Keratinocyte (primary cell): ENCODE results near the gene PFKP. TPM values are rescaled to one million over a fixed set of nuclear protein-coding genes. Genes with fewer than 3 reads are reported as not detected.

Source experiments
- DNase-seq: peaks from one replicate; pipeline ENCODE4 v3.0.0-alpha.2; 2011; ENCODE audit warnings: low read depth, missing footprints, low spot score
- FAIRE-seq: peaks from 2 replicates; lab custom pipeline; 2011; peaks lifted over from hg19 to GRCh38; lab: Jason Lieb, UNC
- H2AFZ ChIP-seq: 2 replicates; pipeline ENCODE4 v1.6.0; 2012; ENCODE audit warnings: low read length, control low read depth, inconsistent platforms; ENCODE audit not compliant: control insufficient read depth
- H3K27ac ChIP-seq: 2 replicates; pipeline ENCODE4 v1.5.1; 2011; ENCODE audit warnings: low read length; ENCODE audit not compliant: control insufficient read depth, insufficient read depth
- H3K27me3 ChIP-seq: 3 replicates; pipeline ENCODE4 v1.6.0; 2011; ENCODE audit warnings: low read length; ENCODE audit not compliant: control insufficient read depth, insufficient read depth; ENCODE audit errors: extremely low read depth
- H3K36me3 ChIP-seq, 2 experiments: 2 replicates in 1 of 2; 3 replicates in 1 of 2; pipeline ENCODE4 v1.5.1; 2011; ENCODE audit warnings: low read length in 2 of 2, mild to moderate bottlenecking in 1 of 2; ENCODE audit not compliant: control insufficient read depth in 2 of 2, insufficient read depth in 2 of 2; ENCODE audit errors: extremely low read depth in 1 of 2
- H3K4me1 ChIP-seq: 3 replicates; pipeline ENCODE4 v1.5.1; 2011; ENCODE audit warnings: low read length; ENCODE audit not compliant: control insufficient read depth, insufficient read depth; ENCODE audit errors: extremely low read depth
- H3K4me2 ChIP-seq: 3 replicates; pipeline ENCODE4 v1.6.0; 2011; ENCODE audit warnings: low read depth, low read length; ENCODE audit not compliant: control insufficient read depth, insufficient read depth; ENCODE audit errors: extremely low read depth
- H3K4me3 ChIP-seq, 3 experiments: fragments of 200-600 bp in 1 of 3; sonication (generic) in 1 of 3; 2 replicates in 2 of 3; 3 replicates in 1 of 3; pipeline ENCODE4 v1.5.1; 2011 to 2016; ENCODE audit warnings: low read length in 3 of 3, mild to moderate bottlenecking in 3 of 3, control low read depth in 2 of 3, inconsistent platforms in 1 of 3, low read depth in 1 of 3, mixed read lengths in 1 of 3, mixed run types in 1 of 3, moderate library complexity in 1 of 3; ENCODE audit not compliant: control insufficient read depth in 2 of 3, insufficient read depth in 2 of 3; ENCODE audit errors: extremely low read depth in 1 of 3
- H3K79me2 ChIP-seq: 2 replicates; pipeline ENCODE4 v1.6.0; 2012; ENCODE audit warnings: low read length; ENCODE audit not compliant: control insufficient read depth, insufficient read depth
- H3K9ac ChIP-seq: 3 replicates; pipeline ENCODE4 v1.6.0; 2011; ENCODE audit warnings: low read length; ENCODE audit not compliant: control insufficient read depth, insufficient read depth; ENCODE audit errors: extremely low read depth
- H3K9me1 ChIP-seq: 3 replicates; pipeline ENCODE4 v1.6.0; 2011; ENCODE audit warnings: low read length; ENCODE audit not compliant: control insufficient read depth, insufficient read depth; ENCODE audit errors: extremely low read depth
- H3K9me3 ChIP-seq: 2 replicates; pipeline ENCODE4 v1.5.1; 2012; ENCODE audit warnings: low read depth, low read length; ENCODE audit not compliant: control insufficient read depth
- H4K20me1 ChIP-seq: 3 replicates; pipeline ENCODE4 v1.6.0; 2011; ENCODE audit warnings: low read length; ENCODE audit not compliant: control insufficient read depth, insufficient read depth; ENCODE audit errors: extremely low read depth
- CTCF ChIP-seq, 3 experiments: IDR thresholded peaks in 1 of 3; conservative IDR thresholded peaks in 1 of 3; optimal IDR thresholded peaks in 1 of 3; 2 replicates in 2 of 3; 3 replicates in 1 of 3; pipeline versions ENCODE3 to v1.5.1; 2011; ENCODE audit warnings: low read length in 3 of 3, mild to moderate bottlenecking in 3 of 3, moderate library complexity in 2 of 3, control low read depth in 1 of 3, inconsistent platforms in 1 of 3; ENCODE audit not compliant: insufficient read depth in 2 of 3; ENCODE audit errors: extremely low read depth in 1 of 3
- EZH2 ChIP-seq: IDR thresholded peaks from one replicate; pipeline ENCODE4 v1.6.1; 2012; ENCODE audit warnings: inconsistent platforms, mild to moderate bottlenecking, low read length, moderate library complexity
- dilution Hi-C: fragments of 300-500 bp; cut with MboI; formaldehyde crosslinking; loops from one replicate; pipeline ENCODE4 v1.7.0; 2020; ENCODE audit warnings: low sequenced_read_pairs; ENCODE audit not compliant: extremely low pct_ligation_motif_present
- polyA plus RNA-seq, 5 experiments: library from polyadenylated mRNA; depleted of rRNA in 3 of 5; stranded (reverse) in 3 of 5; stranded (forward) in 1 of 5; unstranded in 1 of 5; fragments of >200 nt; gene quantifications; 1 replicate in 1 of 5; 2 replicates in 3 of 5; 3 replicates in 1 of 5; pipeline versions ENCODE4 v1.2.1 to v1.2.3, GENCODE V29; 2011 to 2012; ENCODE audit warnings: missing spikeins in 2 of 5, low read depth in 1 of 5, low replicate concordance in 1 of 5

PFKP gene
- polyA plus RNA-seq, 1 donor (not counting 4 experiments of a cell fraction or from before 2014, with no cell fraction given) = 117 TPM

GRCh38 chr10:3162533-3162932 is 95.2 kb downstream of the PFKP start:
- Histone ChIP-seq H3K4me3 (no peak overlapping the region), H3K9me3 (no peaks in the 10 kb centered on the region), H3K9me1 (no peaks in the 10 kb centered on the region), H2AFZ (no peak overlapping the region), H3K4me2 (no peak overlapping the region), H3K9ac (no peak overlapping the region), H3K36me3 (peaks cover 44 to 65% of the 10 kb centered on the region in 2 experiments), H4K20me1 (no peaks in the 10 kb centered on the region), H3K4me1 (no peaks in the 10 kb centered on the region), H3K27ac (no peak overlapping the region), H3K27me3 (no peaks in the 10 kb centered on the region), H3K79me2 (no peaks in the 10 kb centered on the region)
- dilution Hi-C loops = no loop called here
- FAIRE-seq (no peak), DNase-seq (no peak)
- no peak for TF ChIP-seq EZH2
- TF ChIP-seq CTCF (optimal IDR thresholded peaks at IDR 0.05 in 1 of 3, IDR thresholded peaks at IDR 0.05 in 1 of 3, conservative IDR thresholded peaks at IDR 0.05 in 1 of 3; ENCODE audit: extremely low read depth in 1 of 3, insufficient read depth in 2 of 3, low read length in 3 of 3) = peak in 1 of 3 experiments; percentile 23

GRCh38 chr10:3163879-3164278 is 96.5 kb downstream of the PFKP start:
- peaks cover 44 to 57% of the 10 kb centered on the region in 2 experiments for H3K36me3 ChIP-seq

More at GRCh38 chr10:3163879-3164278, 96.5 kb downstream of the PFKP start:
- H3K4me2 ChIP-seq = no peak overlapping the region
- TF ChIP-seq CTCF (optimal IDR thresholded peaks at IDR 0.05 in 1 of 3, IDR thresholded peaks at IDR 0.05 in 1 of 3, conservative IDR thresholded peaks at IDR 0.05 in 1 of 3; ENCODE audit: extremely low read depth in 1 of 3, insufficient read depth in 2 of 3, low read length in 3 of 3) (no peak), EZH2 (no peak)
- dilution Hi-C loops = no loop called here
- DNase-seq = no peak
- no peaks in the 10 kb centered on the region for H3K9me3 ChIP-seq
- no peaks in the 10 kb centered on the region for H3K27me3 ChIP-seq
- no peaks in the 10 kb centered on the region for H3K9me1 ChIP-seq
- H2AFZ ChIP-seq = no peak overlapping the region
- peaks cover 2% of the 10 kb centered on the region for H3K79me2 ChIP-seq
- no peaks in the 10 kb centered on the region for H3K4me1 ChIP-seq
- no peak overlapping the region for H3K4me3 ChIP-seq
- no peak overlapping the region for H3K27ac ChIP-seq
- no peak for FAIRE-seq
- no peak overlapping the region for H3K9ac ChIP-seq
- no peaks in the 10 kb centered on the region for H4K20me1 ChIP-seq
